AG04449 (cell line): ENCODE results near the gene GNG12.
A peak's percentile ranks its signal among the peaks of the same experiment; 100 is the strongest.

Experiments
- CTCF ChIA-PET: fragments of 350-600 bp; formaldehyde crosslinking; extraction: SDS; loops from one replicate; lab custom pipeline; 2021; ENCODE audit warnings: antibody characterized with exemption; lab: Yijun Ruan, JAX
- POLR2A ChIA-PET: fragments of 400-600, 350-600 bp; formaldehyde crosslinking; extraction: SDS; loops from one replicate; lab custom pipeline; 2020; ENCODE audit warnings: antibody characterized with exemption, inconsistent platforms; lab: Yijun Ruan, JAX
- DNase-seq: peaks from one replicate; pipeline ENCODE4 v3.0.0-alpha.2; 2010; ENCODE audit warnings: low read depth, low spot score
- H3K4me3 ChIP-seq: 2 replicates; pipeline ENCODE4 v1.5.1; 2011; ENCODE audit warnings: low read depth, mild to moderate bottlenecking, control low read depth, low read length
- TF ChIP-seq, protein P1 (sequence below): IDR thresholded peaks from one replicate; pipeline ENCODE4 v1.5.1; 2011; ENCODE audit warnings: mild to moderate bottlenecking, moderate library complexity, low read length, control low read depth, inconsistent platforms; ENCODE audit not compliant: insufficient read depth; ENCODE audit errors: missing control alignments

The GNG12 gene

DNA sequence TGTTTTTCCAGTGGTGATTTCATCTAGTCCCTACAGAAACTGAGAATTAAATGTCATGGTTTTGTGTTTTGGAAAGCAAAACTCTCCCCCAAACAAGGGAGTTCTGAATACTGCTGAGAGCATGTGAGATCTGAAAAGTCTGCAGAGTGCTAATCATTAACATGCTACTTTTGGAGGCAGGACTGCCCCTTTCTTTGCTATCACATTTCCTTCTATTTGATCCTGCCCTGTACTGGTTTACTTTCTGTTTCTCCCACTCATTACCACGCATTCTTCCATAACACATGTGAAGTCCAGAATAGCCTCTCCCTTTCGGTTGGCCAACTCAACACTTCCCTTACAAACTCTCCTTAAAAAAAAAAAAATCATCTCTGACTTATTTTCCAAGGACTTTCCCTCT is 84.6 kb downstream of the GNG12 start:
- TF ChIP-seq, protein P1, sequence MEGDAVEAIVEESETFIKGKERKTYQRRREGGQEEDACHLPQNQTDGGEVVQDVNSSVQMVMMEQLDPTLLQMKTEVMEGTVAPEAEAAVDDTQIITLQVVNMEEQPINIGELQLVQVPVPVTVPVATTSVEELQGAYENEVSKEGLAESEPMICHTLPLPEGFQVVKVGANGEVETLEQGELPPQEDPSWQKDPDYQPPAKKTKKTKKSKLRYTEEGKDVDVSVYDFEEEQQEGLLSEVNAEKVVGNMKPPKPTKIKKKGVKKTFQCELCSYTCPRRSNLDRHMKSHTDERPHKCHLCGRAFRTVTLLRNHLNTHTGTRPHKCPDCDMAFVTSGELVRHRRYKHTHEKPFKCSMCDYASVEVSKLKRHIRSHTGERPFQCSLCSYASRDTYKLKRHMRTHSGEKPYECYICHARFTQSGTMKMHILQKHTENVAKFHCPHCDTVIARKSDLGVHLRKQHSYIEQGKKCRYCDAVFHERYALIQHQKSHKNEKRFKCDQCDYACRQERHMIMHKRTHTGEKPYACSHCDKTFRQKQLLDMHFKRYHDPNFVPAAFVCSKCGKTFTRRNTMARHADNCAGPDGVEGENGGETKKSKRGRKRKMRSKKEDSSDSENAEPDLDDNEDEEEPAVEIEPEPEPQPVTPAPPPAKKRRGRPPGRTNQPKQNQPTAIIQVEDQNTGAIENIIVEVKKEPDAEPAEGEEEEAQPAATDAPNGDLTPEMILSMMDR, result no peak
- no peak for DNase-seq
- H3K4me3 ChIP-seq, result no peak overlapping the region; the same call in 1 of the 2 replicates
- CTCF ChIA-PET, result interaction anchor here (1.4 to 5.5 kb wide), 2 partner anchors 12 to 212 kb away, joined by 4 to 53 read pairs; no protein-coding TSS in a partner anchor
- POLR2A ChIA-PET, result no interaction called here

DNA sequence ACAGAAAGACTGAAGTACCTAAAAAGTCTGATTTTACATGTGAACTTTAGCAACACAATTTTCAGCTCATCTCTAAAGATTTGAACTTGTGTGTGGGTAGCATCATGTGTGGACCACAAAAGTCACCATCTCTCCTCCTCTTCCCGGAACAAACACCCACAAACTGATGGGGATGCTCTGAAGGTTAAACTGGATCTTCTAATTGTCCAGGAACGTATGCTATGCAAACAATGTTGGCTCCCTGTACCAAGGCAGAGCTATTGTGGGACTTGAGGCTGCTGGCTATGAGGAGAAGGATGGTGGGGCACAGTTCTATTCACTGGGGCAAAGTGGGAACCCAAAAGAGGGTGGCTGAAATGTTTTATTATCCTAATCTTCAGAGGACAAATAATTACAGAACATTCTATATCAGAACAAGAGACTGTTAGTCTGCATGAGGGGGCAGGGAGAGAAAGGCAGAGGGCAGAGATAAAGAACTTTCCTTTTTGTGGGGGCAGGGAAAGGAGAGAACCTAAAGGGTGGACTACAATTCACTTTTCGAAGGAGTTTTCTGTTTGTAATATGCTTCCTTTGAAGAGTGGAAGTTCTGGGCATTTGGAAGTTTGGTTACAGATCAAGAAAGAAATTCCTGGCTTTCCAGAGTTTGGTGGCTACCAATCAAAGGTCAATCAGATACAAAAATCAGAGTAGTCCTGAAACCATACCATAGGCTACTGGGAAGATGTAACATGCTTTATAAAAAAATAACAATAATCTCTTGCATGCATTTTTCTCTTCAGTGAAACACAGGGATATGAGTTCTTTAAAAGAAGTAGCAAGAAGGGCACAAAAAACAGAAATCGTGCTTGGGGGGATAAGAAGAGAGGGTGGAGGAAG is 85.4 kb downstream of the GNG12 start:
- POLR2A ChIA-PET, result interaction anchor here (0.6 to 1.3 kb wide), 2 partner anchors 61 to 66 kb away, joined by 3 to 5 read pairs; no protein-coding TSS in a partner anchor
- DNase-seq, result no peak
- H3K4me3 ChIP-seq, result peak overlapping the region; percentile 16; the same call in 1 of the 2 replicates
- CTCF ChIA-PET, result interaction anchor here (0.6 to 5.5 kb wide), 9 partner anchors 10 to 215 kb away, joined by 3 to 53 read pairs (median 9); no protein-coding TSS in a partner anchor
- TF ChIP-seq, protein P1, result no peak

DNA sequence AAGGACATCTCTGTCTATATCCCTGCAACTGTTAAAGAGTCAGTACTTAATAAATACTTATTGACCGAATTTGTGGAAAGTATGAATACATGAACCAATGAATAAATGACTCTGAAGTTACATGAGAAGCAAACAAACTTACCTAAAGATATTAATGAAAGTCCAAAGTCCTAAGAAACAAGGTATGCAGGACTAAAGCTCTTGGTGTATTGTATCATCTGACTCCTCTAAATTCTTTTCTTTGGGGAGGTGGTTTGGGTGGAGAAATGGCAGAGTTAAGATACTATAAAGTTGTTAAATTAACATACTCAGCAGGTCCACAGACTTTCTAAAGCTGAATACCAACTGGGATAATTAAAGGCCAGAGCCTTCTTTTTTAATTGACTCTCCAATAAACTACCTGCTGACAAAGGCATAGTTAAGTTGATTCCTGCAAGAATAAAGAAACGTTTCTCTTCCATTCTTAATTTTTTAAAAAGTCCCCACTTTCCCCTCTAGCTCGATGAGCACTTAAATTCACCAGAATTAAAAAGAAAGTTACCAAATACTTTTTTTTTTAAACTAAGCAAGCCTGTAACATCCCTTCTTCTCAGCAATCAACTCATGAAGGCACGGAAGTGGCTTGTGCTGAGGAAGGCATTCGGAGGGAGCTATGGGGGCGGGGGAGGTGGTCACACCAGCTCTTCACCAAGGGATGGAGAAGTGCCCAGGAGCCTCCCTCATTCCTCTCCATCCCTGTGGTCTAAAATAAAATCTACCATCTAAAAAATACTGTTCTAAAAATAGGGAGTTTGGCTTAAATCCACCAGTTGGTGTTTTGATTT is 87.2 kb downstream of the GNG12 start:
- no peak overlapping the region for H3K4me3 ChIP-seq
- CTCF ChIA-PET, result interaction anchor here (1.2 to 3.2 kb wide), 8 partner anchors 8 to 214 kb away, joined by 3 to 18 read pairs (median 7); no protein-coding TSS in a partner anchor

DNA sequence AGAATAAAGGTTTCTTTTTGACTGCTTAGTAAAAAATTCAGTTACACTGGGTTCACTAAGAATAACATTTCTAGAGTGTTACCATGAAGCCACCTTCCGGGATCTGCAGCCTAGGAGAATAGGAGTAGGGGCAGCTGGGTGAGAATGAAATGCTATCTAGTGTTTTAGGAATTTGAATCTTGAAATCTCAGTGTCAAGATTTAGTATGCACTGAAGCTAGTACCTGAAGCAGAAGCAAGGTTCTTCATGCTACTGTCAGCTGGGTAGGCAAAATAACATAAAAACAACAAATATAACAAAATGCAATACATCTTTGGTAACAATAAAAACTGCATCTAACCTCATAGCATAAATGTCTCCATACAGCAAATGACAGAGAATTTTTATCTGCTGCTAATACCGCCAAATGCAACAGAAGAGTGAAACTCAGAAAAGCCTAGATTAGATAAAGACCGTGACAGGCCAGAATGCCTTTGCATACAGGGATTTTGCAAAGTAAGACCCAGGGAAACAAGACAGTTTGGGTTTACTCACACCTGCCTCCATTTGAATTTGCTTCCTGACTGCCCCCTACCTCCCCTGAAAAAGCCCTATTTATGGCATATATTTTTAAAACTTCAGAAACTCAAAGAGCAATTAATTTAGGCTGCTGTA is 90.1 kb downstream of the GNG12 start:
- POLR2A ChIA-PET, result no interaction called here
- TF ChIP-seq, protein P1, result no peak
- CTCF ChIA-PET, result interaction anchor here (1.2 to 2.1 kb wide), 5 partner anchors 10 to 207 kb away, joined by 3 to 9 read pairs (median 4); no protein-coding TSS in a partner anchor
- DNase-seq, result no peak
- no peak overlapping the region for H3K4me3 ChIP-seq

More for the DNA sequence above, 87.2 kb downstream of the GNG12 start:
- DNase-seq, result no peak
- POLR2A ChIA-PET, result interaction anchor here (0.7 to 1.3 kb wide), 3 partner anchors 12 to 204 kb away, joined by 4 to 5 read pairs (median 4); partner anchors contain the start of gene GADD45A
- TF ChIP-seq, protein P1, result no peak

DNA sequence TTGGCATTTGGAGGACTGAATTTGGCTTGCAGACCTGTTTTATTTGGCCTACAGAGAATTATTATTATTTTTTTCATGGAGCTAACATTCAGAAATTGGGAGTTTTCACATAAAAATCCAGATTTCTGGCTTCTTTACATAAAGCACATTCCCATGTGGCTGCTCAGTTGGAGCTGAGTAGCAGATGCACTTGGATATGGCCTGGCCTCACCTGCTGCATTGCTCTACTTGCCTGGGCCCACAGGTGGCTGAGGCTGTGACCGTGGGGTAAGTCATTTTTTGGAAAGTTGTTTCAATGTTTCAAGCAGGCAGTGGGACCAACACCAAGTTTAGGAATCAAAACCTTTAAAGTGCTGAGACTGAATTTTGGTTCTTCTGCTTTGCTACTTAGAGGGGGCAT is 91.5 kb downstream of the GNG12 start:
- POLR2A ChIA-PET, result no interaction called here
- CTCF ChIA-PET, result interaction anchor here (0.9 to 2.1 kb wide), 7 partner anchors 9 to 207 kb away, joined by 3 to 8 read pairs (median 5); no protein-coding TSS in a partner anchor
- TF ChIP-seq, protein P1, result no peak
- no peak overlapping the region for H3K4me3 ChIP-seq
- no peak for DNase-seq
